HG03103 (cell line): Measurements from ENCODE around the gene PAX2.

Experiments used
- ATAC-seq: cut with Tn5 transposase; IDR thresholded peaks from one replicate; pipeline ENCODE4 v1.9.1; 2021; ENCODE audit warnings: low read depth; ENCODE audit not compliant: unreplicated experiment

Gene PAX2

GRCh38 chr10:100872034-100872791, 126.8 kb downstream of the PAX2 start:
- no peak for ATAC-seq

GRCh38 chr10:100873146-100873826, 127.9 kb downstream of the PAX2 start:
- no peak for ATAC-seq

- no peak for ATAC-seq
These were observed 128.5 kb downstream of the PAX2 start for GRCh38 chr10:100873827-100874326.

- no peak for ATAC-seq
These were observed 129.5 kb downstream of the PAX2 start for GRCh38 chr10:100874702-100875483.

- ATAC-seq, result no peak
These were observed 130.2 kb downstream of the PAX2 start for GRCh38 chr10:100875484-100876166.

GRCh38 chr10:100876585-100877460, 131.4 kb downstream of the PAX2 start:
- no peak for ATAC-seq

GRCh38 chr10:100877461-100877850, 132.1 kb downstream of the PAX2 start:
- no peak for ATAC-seq

- ATAC-seq, result no peak
These were observed 133.0 kb downstream of the PAX2 start for GRCh38 chr10:100878291-100878910.
